Tibial artery (tissue), 4 donors: Measurements from ENCODE around the gene TMEM120A.

Experiments
- DNase-seq, 2 donors: peaks; one replicate each; pipeline ENCODE4 v3.0.0-alpha.2; 2019
- H3K27ac ChIP-seq, 2 donors: fragments of 200-600 bp; sonication (generic) in 1 of 2; 1 replicate in 1 of 2; 2 replicates in 1 of 2; pipeline ENCODE4 v1.5.1; 2018 to 2019; ENCODE audit warnings: mild to moderate bottlenecking in 1 of 2
- H3K27me3 ChIP-seq, 2 donors: fragments of 200-600 bp; sonication (generic) in 1 of 2; one replicate each; pipeline versions ENCODE4 v1.5.1 to v1.6.0; 2016 to 2019
- H3K36me3 ChIP-seq, 3 donors: fragments of 200-600 bp; sonication (generic) in 2 of 3; one replicate each; pipeline ENCODE4 v1.5.1; 2016 to 2019; ENCODE audit warnings: mild to moderate bottlenecking in 2 of 3
- H3K4me1 ChIP-seq, 4 donors: fragments of 200-600 bp; sonication (generic) in 2 of 4; 1 replicate in 3 of 4; 2 replicates in 1 of 4; pipeline ENCODE4 v1.5.1; 2016 to 2019
- H3K4me3 ChIP-seq, 2 donors: fragments of 200-600 bp; sonication (generic) in 1 of 2; 1 replicate in 1 of 2; 2 replicates in 1 of 2; pipeline ENCODE4 v1.5.1; 2018 to 2019; ENCODE audit warnings: mild to moderate bottlenecking in 2 of 2
- H3K9me3 ChIP-seq, 3 donors: fragments of 200-600 bp; sonication (generic) in 1 of 3; one replicate each; pipeline ENCODE4 v1.5.1; 2016 to 2019
- CTCF ChIP-seq, 2 experiments: fragments of 200-600 bp in 1 of 2; fragments of 450-650 bp in 1 of 2; IDR thresholded peaks; one replicate each; pipeline ENCODE4 v1.5.1; 2017 to 2019; ENCODE audit warnings: antibody characterized with exemption in 2 of 2, mild to moderate bottlenecking in 1 of 2, moderate library complexity in 1 of 2
- intact Hi-C: fragments of 100-400 bp; cut with DNase I; formaldehyde crosslinking; loops from one replicate; pipeline ENCODE4 v1.15.0; 2023; ENCODE audit warnings: low total_unique reads

Gene TMEM120A

GRCh38 chr7:75963381-75963995, 30.9 kb downstream of the TMEM120A start:
- Histone ChIP-seq H3K36me3 (peaks cover 0 to 16% (median 5%) of the 10 kb centered on the region in 3 donors), H3K27me3 (no peaks in the 10 kb centered on the region), H3K4me1 (peaks cover 12 to 72% (median 56%) of the 10 kb centered on the region in 4 donors), H3K4me3 (no peak overlapping the region), H3K9me3 (no peaks in the 10 kb centered on the region), H3K27ac (peak overlapping the region; percentile 88 to 95)
- no peak for TF ChIP-seq CTCF (IDR thresholded peaks at IDR 0.05)
- intact Hi-C loops, result loop anchor here (5.0 kb wide), 1 partner anchor 46 kb away; the partner anchor contains the start of gene POR
- DNase-seq, result peak in 1 of 2 donors; percentile 85

GRCh38 chr7:75962607-75963380, 31.6 kb downstream of the TMEM120A start:
- TF ChIP-seq CTCF (IDR thresholded peaks at IDR 0.05), result no peak
- intact Hi-C loops, result loop anchor here (5.0 kb wide), 1 partner anchor 45 kb away; the partner anchor contains the start of gene POR
- H3K36me3 ChIP-seq, result peaks cover 0 to 23% (median 11%) of the 10 kb centered on the region in 3 donors
- peaks cover 12 to 65% (median 50%) of the 10 kb centered on the region in 4 donors for H3K4me1 ChIP-seq
- no peaks in the 10 kb centered on the region for H3K27me3 ChIP-seq
- peak overlapping the region; percentile 88 to 95 for H3K27ac ChIP-seq
- no peaks in the 10 kb centered on the region for H3K9me3 ChIP-seq
- DNase-seq, result peak; percentile 63 to 88
- H3K4me3 ChIP-seq, result no peak overlapping the region

- Histone ChIP-seq H3K4me1 (peaks cover 12 to 52% (median 37%) of the 10 kb centered on the region in 4 donors), H3K27ac (peak overlapping the region; percentile 88 to 95), H3K36me3 (peaks cover 4 to 38% (median 24%) of the 10 kb centered on the region in 3 donors), H3K4me3 (no peak overlapping the region), H3K27me3 (no peaks in the 10 kb centered on the region), H3K9me3 (no peaks in the 10 kb centered on the region)
- intact Hi-C loops, result loop anchor here (5.0 kb wide), 1 partner anchor 44 kb away; the partner anchor contains the start of gene POR
- DNase-seq, result no peak
- no peak for TF ChIP-seq CTCF (IDR thresholded peaks at IDR 0.05)
Observed at GRCh38 chr7:75961218-75961617, 33.2 kb downstream of the TMEM120A start.

GRCh38 chr7:75960372-75960771, 34.0 kb downstream of the TMEM120A start:
- H3K36me3 ChIP-seq, result peaks cover 12 to 47% (median 32%) of the 10 kb centered on the region in 3 donors

More at GRCh38 chr7:75960372-75960771, 34.0 kb downstream of the TMEM120A start:
- Histone ChIP-seq H3K4me1 (peaks cover 12 to 43% (median 28%) of the 10 kb centered on the region in 4 donors), H3K4me3 (no peak overlapping the region), H3K27me3 (no peaks in the 10 kb centered on the region), H3K9me3 (no peaks in the 10 kb centered on the region), H3K27ac (peak overlapping the region; percentile 88 to 95)
- intact Hi-C loops, result loop anchor here (5.0 kb wide), 1 partner anchor 43 kb away; the partner anchor contains the start of gene POR
- no peak for TF ChIP-seq CTCF (IDR thresholded peaks at IDR 0.05)
- DNase-seq, result no peak
